ENCODE results near the gene MAD1L1. TPM values are rescaled to one million over a fixed set of nuclear protein-coding genes. Genes with fewer than 3 reads are reported as not detected.

Gene MAD1L1
- total and polyA plus RNA-seq, 3 donors from 2014 or later: 63.1 to 149 (median 94.6) TPM

DNA sequence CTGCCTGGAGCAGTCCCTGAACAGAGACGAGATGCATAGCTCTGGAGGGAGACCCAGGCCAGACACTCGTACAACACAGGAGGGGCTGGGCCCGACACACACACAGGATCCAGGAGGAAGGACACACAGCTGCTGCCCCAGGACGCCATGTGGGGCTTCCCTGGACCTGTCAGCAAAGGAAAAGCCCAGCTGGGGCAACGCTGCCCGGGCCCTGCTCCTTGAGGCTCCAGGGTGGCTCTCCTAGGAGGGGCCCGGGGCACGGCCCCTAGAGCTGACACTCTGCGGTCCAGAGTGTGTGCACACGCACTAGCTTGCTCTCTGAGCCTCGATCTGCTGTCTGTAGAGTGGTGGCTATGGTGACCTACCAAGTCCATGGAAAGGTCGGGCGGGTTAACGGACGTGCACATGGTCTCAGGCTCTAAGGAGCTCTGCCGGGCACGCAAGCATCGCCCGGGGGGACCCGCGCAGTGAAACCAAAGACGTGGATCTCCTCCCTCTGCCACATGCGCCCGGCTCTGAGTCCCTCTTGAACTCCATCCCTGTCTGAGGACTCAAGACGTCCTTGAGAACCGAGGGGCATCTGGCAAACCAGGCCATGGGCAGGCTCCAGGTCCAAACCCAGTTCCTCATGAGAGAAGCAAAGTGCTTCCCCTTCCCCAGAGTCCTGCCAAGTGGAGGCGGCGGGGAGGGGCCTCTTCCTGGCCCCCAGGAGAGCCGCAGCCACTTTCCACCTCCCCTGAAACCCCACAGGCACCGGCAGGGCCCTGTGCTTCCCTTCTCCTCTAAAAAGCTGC is 283.7 kb downstream of the MAD1L1 start:
- intact Hi-C loops (cut with DNase I; ENCODE audit: low total_unique reads): no loop called here
- Histone ChIP-seq H3K4me1 (peaks cover 6% of the 10 kb centered on the region), H3K36me3 (ENCODE audit: low read depth, missing control alignments) (no peaks in the 10 kb centered on the region), H3K27ac (no peak overlapping the region), H3K9me3 (no peaks in the 10 kb centered on the region), H3K27me3 (no peaks in the 10 kb centered on the region), H3K4me3 (no peak overlapping the region)
- WGBS, 2 donors: 92% methylated on average over 22 to 30 of the region's 30 CpGs
- TF ChIP-seq POLR2A (IDR thresholded peaks at IDR 0.05): no peak
- no peak for TF ChIP-seq CTCF (IDR thresholded peaks at IDR 0.05)
- DNase-seq: no peak

DNA sequence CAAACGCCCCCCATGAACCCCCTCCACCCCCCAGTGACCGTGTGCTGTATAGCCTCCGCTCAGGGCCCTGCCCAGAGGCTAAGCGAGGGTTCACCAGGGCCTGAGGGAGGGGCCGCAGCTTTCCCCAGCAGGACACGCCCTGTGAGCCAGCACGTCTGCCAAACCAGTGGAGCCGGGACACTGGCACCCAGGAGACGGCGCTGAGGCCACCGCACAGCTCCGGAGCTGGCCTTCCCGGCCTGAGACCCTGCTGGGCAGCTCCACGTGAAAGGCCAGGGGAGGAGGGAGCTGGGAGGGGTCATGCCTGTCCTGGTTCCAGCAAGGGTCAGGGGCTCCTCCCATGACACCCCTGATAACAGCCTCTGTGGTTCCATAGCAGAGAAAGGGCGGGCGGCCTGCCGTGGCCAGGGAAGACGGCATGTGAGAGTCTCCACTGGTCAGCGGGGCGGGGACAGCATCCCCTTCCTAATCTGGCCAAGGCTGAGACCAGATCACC is 284.4 kb downstream of the MAD1L1 start:
- no peaks in the 10 kb centered on the region for H3K36me3 ChIP-seq (ENCODE audit: low read depth, missing control alignments)
- WGBS, 2 donors: 91% methylated on average over 19 of the region's 20 CpGs; no CpG with 5 or more reads in 1 of the 2 donors
- no peak overlapping the region for H3K27ac ChIP-seq
- DNase-seq: no peak
- TF ChIP-seq POLR2A (IDR thresholded peaks at IDR 0.05) (no peak), CTCF (IDR thresholded peaks at IDR 0.05) (no peak)
- H3K4me1 ChIP-seq: peaks cover 9% of the 10 kb centered on the region
- H3K4me3 ChIP-seq: no peak overlapping the region
- H3K9me3 ChIP-seq: no peaks in the 10 kb centered on the region
- no peaks in the 10 kb centered on the region for H3K27me3 ChIP-seq
- intact Hi-C loops (cut with DNase I; ENCODE audit: low total_unique reads): no loop called here

GRCh38 chr7:1947586-1948217 is 285.0 kb downstream of the MAD1L1 start:
- 87 to 89% methylated on average over 11 to 21 of the region's 22 CpGs for WGBS, 2 donors
- H3K4me3 ChIP-seq: no peak overlapping the region
- no peak overlapping the region for H3K27ac ChIP-seq
- no peaks in the 10 kb centered on the region for H3K36me3 ChIP-seq (ENCODE audit: low read depth, missing control alignments)
- TF ChIP-seq CTCF (IDR thresholded peaks at IDR 0.05) (no peak), POLR2A (IDR thresholded peaks at IDR 0.05) (no peak)
- no peak for DNase-seq
- no peaks in the 10 kb centered on the region for H3K9me3 ChIP-seq
- H3K4me1 ChIP-seq: peaks cover 11% of the 10 kb centered on the region
- intact Hi-C loops (cut with DNase I; ENCODE audit: low total_unique reads): no loop called here
- no peaks in the 10 kb centered on the region for H3K27me3 ChIP-seq

DNA sequence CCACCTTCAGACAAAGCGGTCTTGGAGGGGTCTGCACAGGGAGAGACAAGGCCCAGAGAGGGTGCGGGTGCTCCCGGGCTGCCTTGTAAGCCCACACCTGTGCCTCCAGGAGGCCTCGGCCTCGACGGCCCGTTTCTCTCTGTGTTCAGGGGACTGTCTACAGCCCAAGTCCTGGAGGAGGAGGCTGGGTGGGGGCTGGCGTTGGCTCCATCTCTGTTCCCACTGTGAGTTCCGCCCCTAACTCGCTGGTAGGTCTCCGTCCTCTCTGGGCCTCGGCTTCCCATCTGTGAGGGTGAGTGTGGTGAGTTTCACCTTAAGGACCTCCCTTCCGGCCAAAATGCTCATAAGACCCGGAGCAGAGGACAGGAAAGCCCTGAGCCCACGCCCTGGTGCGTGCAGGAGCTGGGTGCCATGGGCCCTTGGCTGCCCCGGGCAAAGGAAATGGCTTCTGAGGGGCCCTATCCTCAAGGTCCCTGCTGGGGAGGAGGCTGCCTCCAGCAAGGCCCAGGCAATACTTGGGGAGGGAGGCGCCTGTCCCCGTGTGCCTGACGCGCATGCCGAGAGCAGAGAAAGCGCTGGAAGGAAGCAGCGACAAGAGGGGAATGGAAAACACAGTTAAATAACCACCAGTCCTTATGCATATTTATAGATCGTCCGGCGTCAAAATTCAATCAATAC is 285.8 kb downstream of the MAD1L1 start:
- H3K27me3 ChIP-seq: no peaks in the 10 kb centered on the region
- no peak overlapping the region for H3K4me3 ChIP-seq
- H3K27ac ChIP-seq: no peak overlapping the region
- no peaks in the 10 kb centered on the region for H3K36me3 ChIP-seq (ENCODE audit: low read depth, missing control alignments)
- DNase-seq: no peak
- 84 to 93% methylated on average over 9 to 27 of the region's 27 CpGs for WGBS, 2 donors
- no peak for TF ChIP-seq CTCF (IDR thresholded peaks at IDR 0.05)
- no peak for TF ChIP-seq POLR2A (IDR thresholded peaks at IDR 0.05)
- H3K4me1 ChIP-seq: peaks cover 19% of the 10 kb centered on the region
- intact Hi-C loops (cut with DNase I; ENCODE audit: low total_unique reads): no loop called here
- H3K9me3 ChIP-seq: no peaks in the 10 kb centered on the region
